B cell (primary cell): ENCODE results near the gene STYXL1. TPM values are rescaled to one million over a fixed set of nuclear protein-coding genes. Genes with fewer than 3 reads are reported as not detected.

Experiments
- ATAC-seq: fragments of 200-7000 bp; cut with Tn5 transposase; one replicate; pipeline ENCODE4 v1.10.0; 2021; ENCODE audit warnings: low read depth, mild to moderate bottlenecking, moderate number of reproducible peaks, moderate library complexity
- CTCF ChIA-PET: fragments of 350-600 bp; sonication (Branson Sonifier 250); formaldehyde crosslinking; loops from one replicate; lab custom pipeline; 2021; ENCODE audit warnings: antibody characterized with exemption, inconsistent platforms; lab: Charles Lee
- POLR2A ChIA-PET: fragments of 350-600 bp; sonication (Branson Sonifier 250); formaldehyde crosslinking; loops from one replicate; lab custom pipeline; 2021; ENCODE audit warnings: antibody characterized with exemption; lab: Charles Lee
- DNase-seq: peaks from one replicate; pipeline ENCODE4 v3.0.0; 2013
- H2AFZ ChIP-seq: 2 replicates; pipeline ENCODE4 v1.6.1; 2012; ENCODE audit warnings: mild to moderate bottlenecking, low read depth, low read length; ENCODE audit not compliant: insufficient read depth, poor library complexity, severe bottlenecking
- H3K27ac ChIP-seq, 2 donors: 1 replicate in 1 of 2; 2 replicates in 1 of 2; pipeline ENCODE4 v1.5.1; 2012 to 2013; ENCODE audit warnings: low read length in 2 of 2, mild to moderate bottlenecking in 2 of 2, moderate library complexity in 1 of 2
- H3K27me3 ChIP-seq, 4 experiments: fragments of 200-600 bp in 1 of 4; sonication (generic) in 1 of 4; replicated peaks in 1 of 4; 1 replicate in 2 of 4; 2 replicates in 2 of 4; pipeline versions ENCODE4 v1.6.1 to v1.7.0; 2013 to 2016; ENCODE audit warnings: low read length in 3 of 4, mild to moderate bottlenecking in 2 of 4, mixed read lengths in 1 of 4, moderate library complexity in 1 of 4; ENCODE audit not compliant: insufficient read depth in 4 of 4, control insufficient read depth in 3 of 4; ENCODE audit errors: control extremely low read depth in 1 of 4
- H3K36me3 ChIP-seq, 2 experiments: replicated peaks in 1 of 2; 1 replicate in 1 of 2; 2 replicates in 1 of 2; pipeline versions ENCODE4 v1.6.1 to v1.7.1; 2013; ENCODE audit warnings: low read length in 1 of 2; ENCODE audit not compliant: insufficient read depth in 2 of 2, control insufficient read depth in 1 of 2; ENCODE audit errors: control extremely low read depth in 1 of 2, extremely low read depth in 1 of 2
- H3K4me1 ChIP-seq, 2 donors: fragments of 200-600 bp in 1 of 2; sonication (generic) in 1 of 2; 1 replicate in 1 of 2; 2 replicates in 1 of 2; pipeline versions ENCODE4 v1.5.1 to v1.6.1; 2013 to 2017; ENCODE audit warnings: low read length in 2 of 2; ENCODE audit not compliant: control insufficient read depth in 2 of 2, insufficient read depth in 2 of 2
- H3K4me2 ChIP-seq: replicated peaks from 2 replicates; pipeline ENCODE3; 2012; ENCODE audit warnings: mild to moderate bottlenecking, low read depth, low read length; ENCODE audit not compliant: poor library complexity, severe bottlenecking
- H3K4me3 ChIP-seq, 5 experiments: fragments of 200-600 bp in 1 of 5; sonication (generic) in 1 of 5; 1 replicate in 3 of 5; 2 replicates in 2 of 5; pipeline versions ENCODE4 v1.5.1 to v1.7.0; 2011 to 2016; ENCODE audit warnings: low read length in 4 of 5, mild to moderate bottlenecking in 4 of 5, low read depth in 2 of 5, control low read depth in 1 of 5, moderate library complexity in 1 of 5; ENCODE audit not compliant: insufficient read depth in 1 of 5; ENCODE audit errors: control extremely low read depth in 1 of 5, extremely low read depth in 1 of 5
- H3K79me2 ChIP-seq: fragments of 200-600 bp; sonication (generic); one replicate; pipeline ENCODE4 v1.6.0; 2016; ENCODE audit warnings: low read length; ENCODE audit not compliant: control insufficient read depth, insufficient read depth
- H3K9ac ChIP-seq: fragments of 200-600 bp; sonication (generic); 2 replicates; pipeline ENCODE4 v1.6.1; 2017; ENCODE audit warnings: mild to moderate bottlenecking, low read length, moderate library complexity
- H3K9me3 ChIP-seq, 3 donors: one replicate each; pipeline versions ENCODE4 v1.6.1 to v1.7.1; 2013; ENCODE audit warnings: low read length in 2 of 3; ENCODE audit not compliant: control insufficient read depth in 2 of 3, insufficient read depth in 1 of 3; ENCODE audit errors: control extremely low read depth in 1 of 3
- H4K20me1 ChIP-seq: 2 replicates; pipeline ENCODE4 v1.6.0; 2012; ENCODE audit warnings: mild to moderate bottlenecking, low read length; ENCODE audit not compliant: insufficient read depth, control insufficient read depth, poor library complexity, severe bottlenecking
- H3K27ac Mint-ChIP-seq: one replicate; pipeline ENCODE4 v1.8.0; 2021; ENCODE audit warnings: mixed read lengths
- H3K27me3 Mint-ChIP-seq: one replicate; pipeline ENCODE4 v1.8.0; 2021; ENCODE audit warnings: mixed read lengths
- H3K4me1 Mint-ChIP-seq: one replicate; pipeline ENCODE4 v1.8.0; 2021; ENCODE audit warnings: mixed read lengths
- H3K4me3 Mint-ChIP-seq: one replicate; pipeline ENCODE4 v1.8.0; 2021; ENCODE audit warnings: mixed read lengths
- H3K9me3 Mint-ChIP-seq: one replicate; pipeline ENCODE4 v1.8.0; 2022; ENCODE audit warnings: mixed read lengths; ENCODE audit not compliant: insufficient read depth
- CTCF ChIP-seq: fragments of 200-600 bp; IDR thresholded peaks from one replicate; pipeline ENCODE4 v1.8.0; 2022; ENCODE audit warnings: antibody characterized with exemption, mild to moderate bottlenecking
- EZH2 ChIP-seq: IDR thresholded peaks from 2 replicates; pipeline ENCODE4 v1.6.1; 2012; ENCODE audit warnings: borderline replicate concordance, low read depth, mild to moderate bottlenecking, moderate library complexity, low read length; ENCODE audit not compliant: insufficient read depth, poor library complexity, severe bottlenecking
- WGBS: methylation state at CpG from one replicate; pipeline ENCODE4 v1.1.5; 2013; ENCODE audit warnings: missing lambda C conversion rate; ENCODE audit not compliant: insufficient coverage; 5-methylcytosine and 5-hydroxymethylcytosine counted together
- intact Hi-C: fragments of 100-400 bp; cut with micrococcal nuclease; formaldehyde crosslinking; loops from one replicate; pipeline ENCODE4 v1.10.0; 2022
- polyA plus RNA-seq: library from polyadenylated mRNA; depleted of rRNA; stranded (reverse); fragments of >200 nt; gene quantifications from 2 replicates; pipeline ENCODE4 v1.2.3, GENCODE V29; 2012
- total RNA-seq, 2 donors: library from RNA; stranded (reverse); fragments of 120-200 nt in 1 of 2; gene quantifications; 1 replicate in 1 of 2; 2 replicates in 1 of 2; pipeline versions ENCODE4 v1.2.3 to v1.2.4, GENCODE V29; 2013 to 2022

STYXL1 gene
- total and polyA plus RNA-seq, 2 donors (not counting 1 experiment from before 2014, with no cell fraction given): 15.2 to 29.3 TPM

- Histone ChIP-seq H4K20me1 (peaks cover 20% of the 10 kb centered on the region), H3K27ac (no peak overlapping the region)
- no peak overlapping the region for H3K4me3 Mint-ChIP-seq
Observed at GRCh38 chr7:76051840-76052239, 4.0 kb upstream of the STYXL1 start.

DNA sequence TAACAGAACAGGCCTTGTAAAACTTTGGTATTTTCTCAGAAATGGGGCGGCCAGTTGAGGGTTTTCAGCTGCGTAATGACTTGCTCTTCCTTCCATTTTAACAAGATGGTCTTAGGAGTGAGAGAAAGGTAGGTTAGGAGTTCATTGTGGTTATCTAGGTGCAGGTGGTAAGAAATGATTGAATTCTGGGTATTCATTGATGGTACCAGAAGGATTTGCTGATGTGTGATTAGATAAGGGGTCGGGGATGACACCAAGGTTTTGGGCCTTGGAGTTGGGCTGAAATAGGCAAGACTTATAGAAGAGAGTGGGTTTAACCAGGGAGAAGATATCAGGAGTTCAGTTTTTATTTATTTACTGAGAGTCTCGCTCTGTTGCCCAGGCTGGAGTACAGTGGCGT is 2.7 kb upstream of the STYXL1 start:
- Mint-ChIP-seq H3K9me3 (no peaks in the 10 kb centered on the region), H3K27me3 (no peaks in the 10 kb centered on the region), H3K27ac (no peak overlapping the region), H3K4me3 (no peak overlapping the region), H3K4me1 (peaks cover 35% of the 10 kb centered on the region)
- peaks cover 14 to 16% of the 10 kb centered on the region in 2 donors for H3K4me1 ChIP-seq
- ChIA-PET POLR2A (no interaction called here), CTCF (no interaction called here)
- H3K4me2 ChIP-seq: no peak overlapping the region
- H2AFZ ChIP-seq: no peak overlapping the region
- DNase-seq (no peak), ATAC-seq (no peak)
- peaks cover 16% of the 10 kb centered on the region for H4K20me1 ChIP-seq
- H3K27me3 ChIP-seq: no peaks in the 10 kb centered on the region
- no peak overlapping the region for H3K27ac ChIP-seq
- peaks cover 42% of the 10 kb centered on the region for H3K79me2 ChIP-seq
- H3K36me3 ChIP-seq: peaks cover 1 to 29% of the 10 kb centered on the region in 2 experiments
- H3K4me3 ChIP-seq: no peak overlapping the region
- intact Hi-C loops: no loop called here
- WGBS: 98% methylated on average over 5 of the region's 5 CpGs
- H3K9ac ChIP-seq: no peak overlapping the region
- no peaks in the 10 kb centered on the region for H3K9me3 ChIP-seq
- TF ChIP-seq CTCF: no peak
- TF ChIP-seq EZH2: no peak

More at GRCh38 chr7:76051840-76052239, 4.0 kb upstream of the STYXL1 start:
- CTCF ChIA-PET: no interaction called here
- no peak overlapping the region for H3K4me3 ChIP-seq
- H3K36me3 ChIP-seq: peaks cover 0 to 40% of the 10 kb centered on the region in 2 experiments
- no peaks in the 10 kb centered on the region for H3K27me3 ChIP-seq
- H3K4me1 ChIP-seq: peaks cover 4 to 11% of the 10 kb centered on the region in 2 donors
- Mint-ChIP-seq H3K9me3 (no peaks in the 10 kb centered on the region), H3K27me3 (no peaks in the 10 kb centered on the region), H3K4me1 (peaks cover 30% of the 10 kb centered on the region), H3K27ac (peak overlapping the region; percentile 50)
- WGBS: no CpG with 5 or more reads among the region's 4 CpGs
- H3K4me2 ChIP-seq: no peak overlapping the region
- POLR2A ChIA-PET: no interaction called here
- peaks cover 30% of the 10 kb centered on the region for H3K79me2 ChIP-seq
- ATAC-seq (no peak), DNase-seq (no peak)
- H2AFZ ChIP-seq: no peak overlapping the region
- H3K9me3 ChIP-seq: no peaks in the 10 kb centered on the region
- TF ChIP-seq EZH2 (no peak), CTCF (no peak)
- intact Hi-C loops: no loop called here
- no peak overlapping the region for H3K9ac ChIP-seq
